GM23338 (cell line): ENCODE data around the gene OOSP4B.
"Not testable (repeated sequence)": the region's sequence is repeated elsewhere in the genome, so short reads cannot be mapped to it uniquely, and the experiment has no call there.

Experiments
- CREB1 ChIP-seq: fragments of 250-450 bp; sonication (Bioruptor Pico); IDR thresholded peaks from 2 replicates; pipeline ENCODE4 v1.5.0; 2020; ENCODE audit warnings: low read depth, mild to moderate bottlenecking, moderate library complexity
- EZH2 ChIP-seq: fragments of 200-600 bp; sonication (generic); IDR thresholded peaks from one replicate; pipeline ENCODE4 v1.8.0; 2017; ENCODE audit warnings: antibody characterized with exemption, mild to moderate bottlenecking, low read depth; ENCODE audit not compliant: unreplicated experiment
- EZH2phosphoT487 ChIP-seq: fragments of 200-600 bp; sonication (generic); IDR thresholded peaks from one replicate; pipeline ENCODE4 v1.8.1; 2018; ENCODE audit warnings: antibody characterized with exemption; ENCODE audit not compliant: unreplicated experiment
- JUNB ChIP-seq: IDR thresholded peaks from one replicate; pipeline ENCODE4 v1.6.1; 2016; ENCODE audit warnings: antibody characterized with exemption; ENCODE audit not compliant: unreplicated experiment
- NANOG ChIP-seq: IDR thresholded peaks from 2 replicates; pipeline ENCODE4 v1.6.1; 2016; ENCODE audit warnings: antibody characterized with exemption, borderline replicate concordance
- POLR2AphosphoS5 ChIP-seq: IDR thresholded peaks from 2 replicates; pipeline ENCODE4 v1.6.1; 2016; ENCODE audit warnings: antibody characterized with exemption, low read depth
- STAT1 ChIP-seq: IDR thresholded peaks from one replicate; pipeline ENCODE4 v1.6.1; 2016; ENCODE audit warnings: antibody characterized with exemption; ENCODE audit not compliant: unreplicated experiment
- ZNF114 ChIP-seq: fragments of 250-450 bp; sonication (Bioruptor Pico); IDR thresholded peaks from 2 replicates; pipeline ENCODE4 v1.5.0; 2020; ENCODE audit warnings: mild to moderate bottlenecking, moderate library complexity
- ZNF331 ChIP-seq: fragments of 250-450 bp; sonication (Bioruptor Pico); IDR thresholded peaks from 2 replicates; pipeline ENCODE4 v1.5.0; 2020; ENCODE audit warnings: low read depth, mild to moderate bottlenecking, moderate library complexity
- TF ChIP-seq, protein P1 (sequence below), 2 experiments: fragments of 200-600 bp in 1 of 2; sonication (generic) in 1 of 2; conservative IDR thresholded peaks; 2 replicates each; pipeline versions ENCODE4 v1.5.1 to v1.6.1; 2016 to 2017; ENCODE audit warnings: antibody characterized with exemption in 2 of 2, low read depth in 2 of 2, mild to moderate bottlenecking in 2 of 2, moderate library complexity in 1 of 2
- TF ChIP-seq, protein P2 (sequence below): IDR thresholded peaks from one replicate; pipeline ENCODE4 v1.6.1; 2018; ENCODE audit warnings: antibody characterized with exemption; ENCODE audit not compliant: unreplicated experiment
- TF ChIP-seq, protein P3 (sequence below): fragments of 250-450 bp; sonication (Bioruptor Pico); IDR thresholded peaks from 2 replicates; pipeline ENCODE4 v1.5.0; 2020; ENCODE audit warnings: mild to moderate bottlenecking, moderate library complexity
- TF ChIP-seq, protein P4 (sequence below): IDR thresholded peaks from 2 replicates; pipeline ENCODE4 v1.6.1; 2016; ENCODE audit warnings: antibody characterized with exemption

DNA sequence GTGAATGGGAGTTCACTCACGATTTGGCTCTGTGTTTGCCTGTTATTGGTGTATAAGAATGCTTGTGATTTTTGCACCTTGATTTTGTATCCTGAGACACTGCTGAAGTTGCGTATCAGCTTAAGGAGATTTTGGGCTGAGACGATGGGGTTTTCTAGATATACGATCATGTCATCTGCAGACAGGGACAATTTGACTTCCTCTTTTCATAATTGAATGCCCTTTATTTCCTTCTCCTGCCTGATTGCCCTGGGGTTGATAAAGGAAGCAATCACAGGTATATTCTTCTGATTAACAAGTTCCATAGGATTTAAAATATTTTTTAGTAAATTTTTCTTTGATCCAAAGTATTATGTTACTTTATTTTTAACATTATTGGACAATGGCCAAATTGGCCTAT lies 34.9 kb upstream of the OOSP4B start:
- TF ChIP-seq, protein P1, sequence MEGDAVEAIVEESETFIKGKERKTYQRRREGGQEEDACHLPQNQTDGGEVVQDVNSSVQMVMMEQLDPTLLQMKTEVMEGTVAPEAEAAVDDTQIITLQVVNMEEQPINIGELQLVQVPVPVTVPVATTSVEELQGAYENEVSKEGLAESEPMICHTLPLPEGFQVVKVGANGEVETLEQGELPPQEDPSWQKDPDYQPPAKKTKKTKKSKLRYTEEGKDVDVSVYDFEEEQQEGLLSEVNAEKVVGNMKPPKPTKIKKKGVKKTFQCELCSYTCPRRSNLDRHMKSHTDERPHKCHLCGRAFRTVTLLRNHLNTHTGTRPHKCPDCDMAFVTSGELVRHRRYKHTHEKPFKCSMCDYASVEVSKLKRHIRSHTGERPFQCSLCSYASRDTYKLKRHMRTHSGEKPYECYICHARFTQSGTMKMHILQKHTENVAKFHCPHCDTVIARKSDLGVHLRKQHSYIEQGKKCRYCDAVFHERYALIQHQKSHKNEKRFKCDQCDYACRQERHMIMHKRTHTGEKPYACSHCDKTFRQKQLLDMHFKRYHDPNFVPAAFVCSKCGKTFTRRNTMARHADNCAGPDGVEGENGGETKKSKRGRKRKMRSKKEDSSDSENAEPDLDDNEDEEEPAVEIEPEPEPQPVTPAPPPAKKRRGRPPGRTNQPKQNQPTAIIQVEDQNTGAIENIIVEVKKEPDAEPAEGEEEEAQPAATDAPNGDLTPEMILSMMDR (conservative IDR thresholded peaks at IDR 0.05; ENCODE audit: low read depth in 2 of 2): not testable (repeated sequence)
- not testable (repeated sequence) for TF ChIP-seq POLR2AphosphoS5; CREB1 (CRISPR knock-in tag); EZH2phosphoT487; ZNF114 (CRISPR knock-in tag); EZH2; JUNB; STAT1; NANOG; ZNF331 (CRISPR knock-in tag)
- TF ChIP-seq, protein P2, sequence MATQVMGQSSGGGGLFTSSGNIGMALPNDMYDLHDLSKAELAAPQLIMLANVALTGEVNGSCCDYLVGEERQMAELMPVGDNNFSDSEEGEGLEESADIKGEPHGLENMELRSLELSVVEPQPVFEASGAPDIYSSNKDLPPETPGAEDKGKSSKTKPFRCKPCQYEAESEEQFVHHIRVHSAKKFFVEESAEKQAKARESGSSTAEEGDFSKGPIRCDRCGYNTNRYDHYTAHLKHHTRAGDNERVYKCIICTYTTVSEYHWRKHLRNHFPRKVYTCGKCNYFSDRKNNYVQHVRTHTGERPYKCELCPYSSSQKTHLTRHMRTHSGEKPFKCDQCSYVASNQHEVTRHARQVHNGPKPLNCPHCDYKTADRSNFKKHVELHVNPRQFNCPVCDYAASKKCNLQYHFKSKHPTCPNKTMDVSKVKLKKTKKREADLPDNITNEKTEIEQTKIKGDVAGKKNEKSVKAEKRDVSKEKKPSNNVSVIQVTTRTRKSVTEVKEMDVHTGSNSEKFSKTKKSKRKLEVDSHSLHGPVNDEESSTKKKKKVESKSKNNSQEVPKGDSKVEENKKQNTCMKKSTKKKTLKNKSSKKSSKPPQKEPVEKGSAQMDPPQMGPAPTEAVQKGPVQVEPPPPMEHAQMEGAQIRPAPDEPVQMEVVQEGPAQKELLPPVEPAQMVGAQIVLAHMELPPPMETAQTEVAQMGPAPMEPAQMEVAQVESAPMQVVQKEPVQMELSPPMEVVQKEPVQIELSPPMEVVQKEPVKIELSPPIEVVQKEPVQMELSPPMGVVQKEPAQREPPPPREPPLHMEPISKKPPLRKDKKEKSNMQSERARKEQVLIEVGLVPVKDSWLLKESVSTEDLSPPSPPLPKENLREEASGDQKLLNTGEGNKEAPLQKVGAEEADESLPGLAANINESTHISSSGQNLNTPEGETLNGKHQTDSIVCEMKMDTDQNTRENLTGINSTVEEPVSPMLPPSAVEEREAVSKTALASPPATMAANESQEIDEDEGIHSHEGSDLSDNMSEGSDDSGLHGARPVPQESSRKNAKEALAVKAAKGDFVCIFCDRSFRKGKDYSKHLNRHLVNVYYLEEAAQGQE: not testable (repeated sequence)
- TF ChIP-seq, protein P3, sequence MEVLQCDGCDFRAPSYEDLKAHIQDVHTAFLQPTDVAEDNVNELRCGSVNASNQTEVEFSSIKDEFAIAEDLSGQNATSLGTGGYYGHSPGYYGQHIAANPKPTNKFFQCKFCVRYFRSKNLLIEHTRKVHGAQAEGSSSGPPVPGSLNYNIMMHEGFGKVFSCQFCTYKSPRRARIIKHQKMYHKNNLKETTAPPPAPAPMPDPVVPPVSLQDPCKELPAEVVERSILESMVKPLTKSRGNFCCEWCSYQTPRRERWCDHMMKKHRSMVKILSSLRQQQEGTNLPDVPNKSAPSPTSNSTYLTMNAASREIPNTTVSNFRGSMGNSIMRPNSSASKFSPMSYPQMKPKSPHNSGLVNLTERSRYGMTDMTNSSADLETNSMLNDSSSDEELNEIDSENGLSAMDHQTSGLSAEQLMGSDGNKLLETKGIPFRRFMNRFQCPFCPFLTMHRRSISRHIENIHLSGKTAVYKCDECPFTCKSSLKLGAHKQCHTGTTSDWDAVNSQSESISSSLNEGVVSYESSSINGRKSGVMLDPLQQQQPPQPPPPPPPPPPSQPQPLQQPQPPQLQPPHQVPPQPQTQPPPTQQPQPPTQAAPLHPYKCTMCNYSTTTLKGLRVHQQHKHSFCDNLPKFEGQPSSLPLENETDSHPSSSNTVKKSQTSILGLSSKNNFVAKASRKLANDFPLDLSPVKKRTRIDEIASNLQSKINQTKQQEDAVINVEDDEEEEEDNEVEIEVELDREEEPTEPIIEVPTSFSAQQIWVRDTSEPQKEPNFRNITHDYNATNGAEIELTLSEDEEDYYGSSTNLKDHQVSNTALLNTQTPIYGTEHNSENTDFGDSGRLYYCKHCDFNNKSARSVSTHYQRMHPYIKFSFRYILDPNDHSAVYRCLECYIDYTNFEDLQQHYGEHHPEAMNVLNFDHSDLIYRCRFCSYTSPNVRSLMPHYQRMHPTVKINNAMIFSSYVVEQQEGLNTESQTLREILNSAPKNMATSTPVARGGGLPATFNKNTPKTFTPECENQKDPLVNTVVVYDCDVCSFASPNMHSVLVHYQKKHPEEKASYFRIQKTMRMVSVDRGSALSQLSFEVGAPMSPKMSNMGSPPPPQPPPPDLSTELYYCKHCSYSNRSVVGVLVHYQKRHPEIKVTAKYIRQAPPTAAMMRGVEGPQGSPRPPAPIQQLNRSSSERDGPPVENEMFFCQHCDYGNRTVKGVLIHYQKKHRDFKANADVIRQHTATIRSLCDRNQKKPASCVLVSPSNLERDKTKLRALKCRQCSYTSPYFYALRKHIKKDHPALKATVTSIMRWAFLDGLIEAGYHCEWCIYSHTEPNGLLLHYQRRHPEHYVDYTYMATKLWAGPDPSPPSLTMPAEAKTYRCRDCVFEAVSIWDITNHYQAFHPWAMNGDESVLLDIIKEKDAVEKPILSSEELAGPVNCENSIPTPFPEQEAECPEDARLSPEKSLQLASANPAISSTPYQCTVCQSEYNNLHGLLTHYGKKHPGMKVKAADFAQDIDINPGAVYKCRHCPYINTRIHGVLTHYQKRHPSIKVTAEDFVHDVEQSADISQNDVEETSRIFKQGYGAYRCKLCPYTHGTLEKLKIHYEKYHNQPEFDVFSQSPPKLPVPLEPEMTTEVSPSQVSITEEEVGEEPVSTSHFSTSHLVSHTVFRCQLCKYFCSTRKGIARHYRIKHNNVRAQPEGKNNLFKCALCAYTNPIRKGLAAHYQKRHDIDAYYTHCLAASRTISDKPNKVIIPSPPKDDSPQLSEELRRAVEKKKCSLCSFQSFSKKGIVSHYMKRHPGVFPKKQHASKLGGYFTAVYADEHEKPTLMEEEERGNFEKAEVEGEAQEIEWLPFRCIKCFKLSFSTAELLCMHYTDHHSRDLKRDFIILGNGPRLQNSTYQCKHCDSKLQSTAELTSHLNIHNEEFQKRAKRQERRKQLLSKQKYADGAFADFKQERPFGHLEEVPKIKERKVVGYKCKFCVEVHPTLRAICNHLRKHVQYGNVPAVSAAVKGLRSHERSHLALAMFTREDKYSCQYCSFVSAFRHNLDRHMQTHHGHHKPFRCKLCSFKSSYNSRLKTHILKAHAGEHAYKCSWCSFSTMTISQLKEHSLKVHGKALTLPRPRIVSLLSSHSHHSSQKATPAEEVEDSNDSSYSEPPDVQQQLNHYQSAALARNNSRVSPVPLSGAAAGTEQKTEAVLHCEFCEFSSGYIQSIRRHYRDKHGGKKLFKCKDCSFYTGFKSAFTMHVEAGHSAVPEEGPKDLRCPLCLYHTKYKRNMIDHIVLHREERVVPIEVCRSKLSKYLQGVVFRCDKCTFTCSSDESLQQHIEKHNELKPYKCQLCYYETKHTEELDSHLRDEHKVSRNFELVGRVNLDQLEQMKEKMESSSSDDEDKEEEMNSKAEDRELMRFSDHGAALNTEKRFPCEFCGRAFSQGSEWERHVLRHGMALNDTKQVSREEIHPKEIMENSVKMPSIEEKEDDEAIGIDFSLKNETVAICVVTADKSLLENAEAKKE (CRISPR knock-in tag): not testable (repeated sequence)
- TF ChIP-seq, protein P4, sequence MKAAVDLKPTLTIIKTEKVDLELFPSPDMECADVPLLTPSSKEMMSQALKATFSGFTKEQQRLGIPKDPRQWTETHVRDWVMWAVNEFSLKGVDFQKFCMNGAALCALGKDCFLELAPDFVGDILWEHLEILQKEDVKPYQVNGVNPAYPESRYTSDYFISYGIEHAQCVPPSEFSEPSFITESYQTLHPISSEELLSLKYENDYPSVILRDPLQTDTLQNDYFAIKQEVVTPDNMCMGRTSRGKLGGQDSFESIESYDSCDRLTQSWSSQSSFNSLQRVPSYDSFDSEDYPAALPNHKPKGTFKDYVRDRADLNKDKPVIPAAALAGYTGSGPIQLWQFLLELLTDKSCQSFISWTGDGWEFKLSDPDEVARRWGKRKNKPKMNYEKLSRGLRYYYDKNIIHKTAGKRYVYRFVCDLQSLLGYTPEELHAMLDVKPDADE: not testable (repeated sequence)
